ENCODE data around the gene SLF2.

SLF2 gene

GRCh38 chr10:100983868-100984671 lies 71.3 kb downstream of the SLF2 start:
- no peak for DNase-seq

- no peak for DNase-seq
Observed at GRCh38 chr10:100984672-100985177, 72.0 kb downstream of the SLF2 start.

- no peak for DNase-seq
Observed at GRCh38 chr10:100985336-100985735, 72.6 kb downstream of the SLF2 start.

- no peak for DNase-seq
Observed at GRCh38 chr10:100986623-100986951, 73.8 kb downstream of the SLF2 start.

- peak; percentile 9 for DNase-seq
Observed at GRCh38 chr10:100986952-100987684, 74.4 kb downstream of the SLF2 start, which contains the start of the genes MRPL43 and TWNK. Gene MRPL43 (minus strand): TSS chr10:100987497. CDS start chr10:100987443, 54 bp downstream. Gene TWNK (plus strand): TSS chr10:100987543. CDS start chr10:100988211, 668 bp downstream.

- DNase-seq: no peak
Observed at GRCh38 chr10:100987685-100988049, 74.9 kb downstream of the SLF2 start.

GRCh38 chr10:100988166-100988565 lies 75.4 kb downstream of the SLF2 start:
- DNase-seq: no peak

GRCh38 chr10:100989088-100989487 lies 76.3 kb downstream of the SLF2 start:
- DNase-seq: no peak

GRCh38 chr10:100993986-100994708 lies 81.4 kb downstream of the SLF2 start:
- DNase-seq: no peak

GRCh38 chr10:100995181-100995580 lies 82.4 kb downstream of the SLF2 start:
- no peak for DNase-seq

GRCh38 chr10:100996678-100997359 lies 84.1 kb downstream of the SLF2 start:
- no peak for DNase-seq

- no peak for DNase-seq
Observed at GRCh38 chr10:100997360-100998182, 84.8 kb downstream of the SLF2 start.

- DNase-seq: peak; percentile 33
Observed at GRCh38 chr10:100998183-100998990, 85.6 kb downstream of the SLF2 start.

- DNase-seq: no peak
Observed at GRCh38 chr10:100998991-100999741, 86.4 kb downstream of the SLF2 start.

- no peak for DNase-seq
Observed at GRCh38 chr10:100999742-101000126, 87.0 kb downstream of the SLF2 start, which contains the start of gene LZTS2. Gene LZTS2 (plus strand): TSS chr10:100999808. CDS start chr10:101002539, 2,731 bp downstream.

- DNase-seq: no peak
Observed at GRCh38 chr10:101000127-101000914, 87.6 kb downstream of the SLF2 start.

GRCh38 chr10:101000915-101001658 lies 88.3 kb downstream of the SLF2 start:
- no peak for DNase-seq

GRCh38 chr10:101001659-101002035 lies 88.9 kb downstream of the SLF2 start:
- DNase-seq: no peak
